ENCODE results near the gene SETSIP.

- no peak for TF ChIP-seq CTCF (IDR thresholded peaks at IDR 0.05; ENCODE audit: low read length)
- no peak for TF ChIP-seq EZH2 (optimal IDR thresholded peaks at IDR 0.05; ENCODE audit: low read depth, low read length)
These were observed 42.3 kb upstream of the SETSIP start for GRCh38 chr1:92117526-92117925.

Measured in MM.1S (cell line).